K562 treated with DMSO at 1 percent for 4 hours (cell line): ENCODE data around the gene KRTAP20-1. TPM values are rescaled to one million over a fixed set of nuclear protein-coding genes. Genes with fewer than 3 reads are reported as not detected.

Source experiments
- total RNA-seq: library from RNA; unstranded; fragments of 300-600 nt; gene quantifications from 2 replicates; pipeline ENCODE4 v1.2.3, GENCODE V29; 2022; ENCODE audit not compliant: insufficient read depth

The KRTAP20-1 gene
- not detected in 2 replicates for total RNA-seq

GRCh38 chr21:30616125-30616524 is at the start of gene KRTAP20-1:
Gene KRTAP20-1 (plus strand): TSS chr21:30616425. CDS start chr21:30616455, 30 bp downstream.

GRCh38 chr21:30590297-30590696 is 25.9 kb upstream of the KRTAP20-1 start, which contains the start of gene KRTAP22-2:
Gene KRTAP22-2 (minus strand): TSS chr21:30590397.

GRCh38 chr21:30592140-30592539 is 24.1 kb upstream of the KRTAP20-1 start, which contains the start of gene KRTAP6-3:
Gene KRTAP6-3 (plus strand): TSS chr21:30592440. CDS start chr21:30592446, 6 bp downstream.

GRCh38 chr21:30598802-30599201 is 17.4 kb upstream of the KRTAP20-1 start, which contains the start of gene KRTAP6-2:
Gene KRTAP6-2 (minus strand): TSS chr21:30598902. CDS start chr21:30598874, 28 bp downstream.

GRCh38 chr21:30600787-30601186 is 15.4 kb upstream of the KRTAP20-1 start, which contains the start of gene KRTAP22-1:
Gene KRTAP22-1 (plus strand): TSS chr21:30601087.

GRCh38 chr21:30613836-30614235 is 2.4 kb upstream of the KRTAP20-1 start, which contains the start of gene KRTAP6-1:
Gene KRTAP6-1 (minus strand): TSS chr21:30613930. CDS start chr21:30613904, 26 bp downstream.

GRCh38 chr21:30620522-30620921 is 4.3 kb downstream of the KRTAP20-1 start, which contains the start of gene KRTAP20-4:
Gene KRTAP20-4 (plus strand): TSS chr21:30620627.

GRCh38 chr21:30634906-30635305 is 18.7 kb downstream of the KRTAP20-1 start, which contains the start of gene KRTAP20-2:
Gene KRTAP20-2 (plus strand): TSS chr21:30635206. CDS start chr21:30635264, 58 bp downstream.

GRCh38 chr21:30642564-30642963 is 26.3 kb downstream of the KRTAP20-1 start, which contains the start of gene KRTAP20-3:
Gene KRTAP20-3 (plus strand): TSS chr21:30642864.

Other genes starting within 250 kb of the KRTAP20-1 start
- gene KRTAP13-2, start 244.2 kb upstream of the KRTAP20-1 start, total RNA-seq = not detected in 2 replicates
- gene KRTAP13-1, start 220.4 kb upstream of the KRTAP20-1 start, total RNA-seq = not detected in 2 replicates
- not detected in 2 replicates for gene KRTAP13-3, start 190.5 kb upstream of the KRTAP20-1 start, total RNA-seq
- gene KRTAP13-4, start 186.2 kb upstream of the KRTAP20-1 start, total RNA-seq = not detected in 2 replicates
- not detected in 2 replicates for gene KRTAP15-1, start 176.2 kb upstream of the KRTAP20-1 start, total RNA-seq
- not detected in 2 replicates for gene KRTAP19-1, start 136.1 kb upstream of the KRTAP20-1 start, total RNA-seq
- gene KRTAP19-2, start 129.0 kb upstream of the KRTAP20-1 start, total RNA-seq = not detected in 2 replicates
- gene KRTAP19-3, start 124.4 kb upstream of the KRTAP20-1 start, total RNA-seq = not detected in 2 replicates
- not detected in 2 replicates for gene KRTAP19-4, start 119.3 kb upstream of the KRTAP20-1 start, total RNA-seq
- not detected in 2 replicates for gene KRTAP19-5, start 114.3 kb upstream of the KRTAP20-1 start, total RNA-seq
- not detected in 2 replicates for gene KRTAP19-6, start 74.6 kb upstream of the KRTAP20-1 start, total RNA-seq
- not detected in 2 replicates for gene KRTAP19-7, start 55.1 kb upstream of the KRTAP20-1 start, total RNA-seq
- not detected in 2 replicates for gene KRTAP22-2, start 26.0 kb upstream of the KRTAP20-1 start, total RNA-seq
- not detected in 2 replicates for gene KRTAP6-3, start 24.0 kb upstream of the KRTAP20-1 start, total RNA-seq
- not detected in 2 replicates for gene KRTAP6-2, start 17.5 kb upstream of the KRTAP20-1 start, total RNA-seq
- gene KRTAP22-1, start 15.3 kb upstream of the KRTAP20-1 start, total RNA-seq = not detected in 2 replicates
- gene KRTAP6-1, start 2.5 kb upstream of the KRTAP20-1 start, total RNA-seq = not detected in 2 replicates
- gene KRTAP20-4, start 4.2 kb downstream of the KRTAP20-1 start, total RNA-seq = not detected in 2 replicates
- not detected in 2 replicates for gene KRTAP20-2, start 18.8 kb downstream of the KRTAP20-1 start, total RNA-seq
- gene KRTAP20-3, start 26.4 kb downstream of the KRTAP20-1 start, total RNA-seq = not detected in 2 replicates
- not detected in 2 replicates for gene KRTAP21-3, start 102.4 kb downstream of the KRTAP20-1 start, total RNA-seq
- not detected in 2 replicates for gene KRTAP21-2, start 130.8 kb downstream of the KRTAP20-1 start, total RNA-seq
- gene KRTAP21-1, start 139.0 kb downstream of the KRTAP20-1 start, total RNA-seq = not detected in 2 replicates
- gene KRTAP8-1, start 196.8 kb downstream of the KRTAP20-1 start, total RNA-seq = not detected in 2 replicates
- not detected in 2 replicates for gene KRTAP7-1, start 213.3 kb downstream of the KRTAP20-1 start, total RNA-seq